IPS DF 6.9 (cell line): Measurements from ENCODE around the gene ZNF223.
A peak's percentile ranks its signal among the peaks of the same experiment; 100 is the strongest.

ENCODE experiments used
- DNase-seq: peaks from one replicate; pipeline ENCODE4 v3.0.0-alpha.2; 2013; ENCODE audit warnings: low read depth, low spot score
- H3K27ac ChIP-seq: one replicate; pipeline ENCODE4 v1.5.1; 2013; ENCODE audit warnings: low read length, control low read depth
- H3K27me3 ChIP-seq: 2 replicates; pipeline ENCODE4 v1.6.1; 2013; ENCODE audit warnings: mild to moderate bottlenecking, low read length; ENCODE audit not compliant: control insufficient read depth, insufficient read depth
- H3K36me3 ChIP-seq: 2 replicates; pipeline ENCODE4 v1.6.1; 2013; ENCODE audit warnings: low read length; ENCODE audit not compliant: control insufficient read depth, insufficient read depth
- H3K4me1 ChIP-seq: 2 replicates; pipeline ENCODE4 v1.6.1; 2013; ENCODE audit warnings: low read length; ENCODE audit not compliant: control insufficient read depth, insufficient read depth
- H3K4me3 ChIP-seq: 2 replicates; pipeline ENCODE4 v1.5.1; 2013; ENCODE audit warnings: mild to moderate bottlenecking, low read length
- H3K9me3 ChIP-seq: 2 replicates; pipeline ENCODE4 v1.6.1; 2013; ENCODE audit warnings: low read length, inconsistent platforms; ENCODE audit not compliant: control insufficient read depth, insufficient read depth
- WGBS: extraction: QIAGEN DNeasy Blood & Tissue Kit; methylation state at CpG from one replicate; pipeline ENCODE4 v1.1.7; 2013; ENCODE audit warnings: mixed read lengths, missing lambda C conversion rate; ENCODE audit not compliant: insufficient read length, insufficient coverage; 5-methylcytosine and 5-hydroxymethylcytosine counted together

ZNF223 gene

DNA sequence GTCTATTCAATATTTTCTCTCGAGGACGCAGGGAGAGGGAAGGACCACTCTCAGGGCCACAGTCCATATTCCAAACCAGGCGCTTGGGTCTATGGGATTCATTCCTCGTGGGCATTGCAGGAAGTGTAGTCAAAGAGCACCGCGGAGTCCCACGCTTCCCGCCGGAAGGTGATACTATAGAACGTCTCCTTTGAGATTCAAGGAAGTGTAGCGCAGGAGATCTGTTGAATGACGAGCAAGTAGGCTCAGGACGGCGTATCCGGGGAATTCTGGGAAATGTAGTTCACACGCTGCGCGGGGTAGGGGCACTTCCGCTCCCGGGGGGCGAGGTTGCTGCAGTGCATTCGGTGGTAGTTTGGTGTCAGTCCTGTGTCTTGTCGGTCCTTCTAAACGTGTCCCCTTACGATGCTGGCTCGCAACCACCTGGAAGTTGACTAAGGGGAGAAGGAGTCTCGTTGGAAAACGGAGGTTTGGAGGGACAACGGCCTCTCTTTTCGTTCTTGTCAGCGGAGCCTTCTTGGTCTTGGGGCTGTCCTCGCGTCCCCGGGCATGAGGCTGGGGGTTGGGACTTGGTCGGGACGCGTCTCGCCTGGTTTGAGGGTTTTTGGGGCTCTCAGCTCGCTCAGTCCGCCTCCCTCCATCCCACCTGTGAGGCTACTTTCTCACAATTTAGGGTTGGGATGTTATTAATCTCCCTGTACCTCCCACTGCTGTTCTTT lies 20.1 kb downstream of the ZNF223 start, which contains the start of gene ZNF284:
TSS of gene ZNF284 (plus strand) at position 336 of the 719 bp plus-strand sequence. CDS start 4,231 bp downstream, outside the sequence.
- Histone ChIP-seq H3K9me3 (no peaks in the 10 kb centered on the region), H3K27me3 (no peaks in the 10 kb centered on the region), H3K27ac (no peak within 1 kb of the TSS), H3K4me1 (no peaks in the 10 kb centered on the region; the same call in 1 of the 2 replicates), H3K36me3 (0 out of 2 replicates have a peak, but pooled peaks cover 3% of the 10 kb centered on the region), H3K4me3 (peak within 1 kb of the TSS; percentile 52; the same call in 1 of the 2 replicates)
- no CpG with 5 or more reads among the region's 40 CpGs for WGBS
- peak; percentile 63 for DNase-seq

DNA sequence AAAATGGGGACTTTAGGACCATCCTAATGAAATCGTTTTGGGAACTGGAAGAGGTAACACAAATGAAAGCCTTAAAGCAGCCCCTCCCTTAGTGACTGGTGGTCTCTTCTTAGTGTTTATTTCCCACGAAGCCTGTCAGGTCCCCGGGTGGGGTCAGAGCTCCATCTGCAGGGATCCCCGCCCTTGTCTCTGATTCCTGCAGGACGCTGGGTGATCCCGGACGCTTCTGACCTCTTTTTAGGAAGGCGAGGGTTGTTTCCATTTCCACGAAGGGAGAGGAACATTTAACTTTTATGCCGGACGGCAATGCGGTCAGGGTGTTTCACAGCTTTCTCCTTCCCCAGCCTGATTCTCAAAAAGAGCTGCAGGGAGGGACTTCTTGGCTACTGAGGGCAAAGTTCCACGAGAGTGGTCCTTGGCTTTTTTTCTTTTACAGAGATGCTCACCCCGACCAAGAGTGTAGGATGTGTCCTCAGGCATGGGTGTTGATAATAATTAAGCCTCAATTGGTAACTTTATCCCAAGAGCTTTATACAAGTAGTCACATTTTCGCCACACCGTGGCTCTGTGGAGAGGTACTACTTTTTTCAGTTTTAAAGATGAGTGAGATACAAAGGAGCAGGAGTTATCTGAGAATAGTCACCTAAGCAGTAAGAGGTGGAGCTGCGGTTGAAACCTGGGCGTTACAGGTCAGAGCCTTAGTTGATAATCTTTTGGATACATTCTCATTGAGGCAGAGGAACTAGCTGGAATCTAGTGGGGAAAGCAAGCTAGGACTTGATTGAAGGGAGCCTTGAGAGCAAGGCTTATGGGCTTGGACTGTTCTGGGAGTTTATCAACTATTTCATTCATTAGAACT lies 20.9 kb downstream of the ZNF223 start:
- H3K27me3 ChIP-seq = no peaks in the 10 kb centered on the region
- no peak overlapping the region for H3K27ac ChIP-seq
- no peaks in the 10 kb centered on the region for H3K36me3 ChIP-seq
- no peak for DNase-seq
- peak overlapping the region; percentile 52; the same call in 1 of the 2 replicates for H3K4me3 ChIP-seq
- no peaks in the 10 kb centered on the region for H3K9me3 ChIP-seq
- no peaks in the 10 kb centered on the region; the same call in 1 of the 2 replicates for H3K4me1 ChIP-seq
- no CpG with 5 or more reads among the region's 18 CpGs for WGBS

DNA sequence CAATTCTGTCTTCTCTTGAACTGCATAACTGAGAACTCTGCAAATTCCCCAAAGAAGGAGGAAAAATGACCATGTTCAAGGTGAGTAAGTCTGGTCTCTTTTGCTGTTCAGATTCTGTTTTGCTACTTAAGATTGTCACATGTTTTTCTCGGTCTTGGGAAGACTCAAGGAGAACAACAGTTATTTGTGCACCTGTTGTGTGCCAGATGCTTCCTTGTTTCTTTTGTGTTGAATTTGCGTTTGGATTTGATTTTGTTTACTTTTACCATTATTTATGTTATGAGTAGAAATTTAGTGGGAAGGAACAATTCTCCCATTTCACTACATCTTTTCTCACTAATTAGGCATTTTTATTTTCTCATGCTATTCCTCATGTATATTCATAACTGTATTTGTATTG lies 24.5 kb downstream of the ZNF223 start:
- no peaks in the 10 kb centered on the region for H3K9me3 ChIP-seq
- no CpG with 5 or more reads among the region's 2 CpGs for WGBS
- no peaks in the 10 kb centered on the region for H3K27me3 ChIP-seq
- H3K36me3 ChIP-seq = no peaks in the 10 kb centered on the region
- H3K27ac ChIP-seq = no peak overlapping the region
- H3K4me1 ChIP-seq = no peaks in the 10 kb centered on the region; the same call in 1 of the 2 replicates
- DNase-seq = no peak
- H3K4me3 ChIP-seq = no peak overlapping the region

DNA sequence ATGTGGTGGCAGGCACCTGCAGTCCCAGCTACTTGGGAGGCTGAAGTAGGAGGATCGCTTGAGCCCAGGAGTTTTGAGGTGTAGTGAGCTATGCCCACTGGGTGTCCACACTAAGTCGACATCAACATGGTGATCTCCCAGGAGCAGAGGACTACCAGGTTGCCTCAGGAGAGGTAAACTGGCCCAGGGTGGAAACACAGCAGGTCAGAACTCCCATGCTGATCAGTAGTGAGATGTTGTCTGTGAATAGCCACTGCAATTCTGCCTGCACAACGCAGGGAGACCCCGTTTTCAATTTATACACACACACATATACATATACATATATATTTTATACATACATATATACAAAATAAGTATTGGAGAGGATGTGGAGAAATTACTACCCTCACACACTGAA lies 40.3 kb downstream of the ZNF223 start:
- Histone ChIP-seq H3K36me3 (no peaks in the 10 kb centered on the region), H3K4me3 (no peak overlapping the region), H3K9me3 (0 out of 2 replicates have a peak, but pooled peaks cover 1% of the 10 kb centered on the region), H3K27me3 (no peaks in the 10 kb centered on the region), H3K27ac (no peak overlapping the region), H3K4me1 (no peaks in the 10 kb centered on the region)
- DNase-seq = no peak
- no CpG with 5 or more reads among the region's 4 CpGs for whole genome bisulfite sequencing

DNA sequence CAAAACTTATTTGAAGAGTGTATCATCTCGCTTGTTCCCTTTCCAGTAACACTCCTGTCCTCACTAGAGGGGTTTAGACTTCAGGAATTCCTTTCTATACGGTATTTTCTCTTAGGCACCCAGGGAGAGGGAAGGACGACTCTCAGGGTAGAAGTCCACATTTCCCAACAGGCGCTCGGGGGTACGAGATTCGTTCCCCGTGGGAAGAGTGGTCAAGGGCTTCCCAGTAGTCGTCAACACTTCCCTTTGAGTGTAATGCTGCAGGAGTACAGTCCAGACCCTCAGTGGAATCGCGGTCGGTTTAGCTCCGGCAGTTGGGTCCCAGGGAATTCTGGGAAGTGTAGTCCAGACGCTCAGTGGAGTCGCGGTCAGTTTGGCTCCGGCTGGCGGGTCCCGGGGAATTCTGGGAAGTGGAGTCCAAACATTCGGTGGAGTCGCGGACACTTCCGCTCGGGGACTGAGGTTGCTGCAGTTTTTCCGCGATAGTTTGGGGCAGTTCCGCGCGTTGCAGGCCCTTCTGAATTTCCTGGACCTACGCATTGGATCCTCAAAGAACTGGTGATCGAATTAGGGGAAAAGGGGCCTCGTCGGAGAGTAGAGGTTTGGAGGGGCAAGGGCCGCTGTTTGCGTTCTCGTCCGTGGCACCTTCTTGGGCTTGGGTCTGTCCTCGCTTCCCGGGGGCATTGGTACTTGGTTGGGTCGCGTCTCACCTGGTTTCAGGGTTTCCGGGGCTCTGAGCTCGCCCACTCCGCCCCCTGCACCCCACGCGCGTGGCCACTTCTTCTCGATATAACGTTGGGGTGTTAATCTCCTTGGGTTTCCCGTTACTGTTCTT lies 42.3 kb downstream of the ZNF223 start, which contains the start of gene ZNF224:
TSS of gene ZNF224 (plus strand) at position 431 of the 835 bp plus-strand sequence. CDS start 3,513 bp downstream, outside the sequence.
- Histone ChIP-seq H3K27me3 (no peaks in the 10 kb centered on the region), H3K27ac (no peak within 1 kb of the TSS), H3K36me3 (no peaks in the 10 kb centered on the region), H3K4me3 (peak within 1 kb of the TSS; percentile 95), H3K4me1 (no peaks in the 10 kb centered on the region), H3K9me3 (0 out of 2 replicates have a peak, but pooled peaks cover 1% of the 10 kb centered on the region)
- DNase-seq = peak; percentile 80
- no CpG with 5 or more reads among the region's 50 CpGs for WGBS

DNA sequence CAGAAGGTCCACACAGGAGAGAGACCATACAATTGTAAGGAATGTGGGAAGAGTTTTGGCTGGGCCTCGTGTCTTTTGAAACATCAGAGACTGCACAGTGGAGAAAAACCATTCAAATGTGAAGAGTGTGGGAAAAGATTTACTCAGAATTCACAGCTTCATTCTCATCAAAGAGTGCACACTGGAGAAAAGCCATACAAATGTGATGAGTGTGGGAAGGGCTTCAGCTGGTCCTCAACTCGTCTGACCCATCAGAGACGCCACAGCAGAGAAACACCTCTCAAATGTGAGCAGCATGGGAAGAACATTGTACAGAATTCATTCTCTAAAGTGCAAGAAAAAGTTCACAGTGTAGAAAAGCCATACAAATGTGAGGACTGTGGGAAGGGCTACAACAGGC lies 55.9 kb downstream of the ZNF223 start:
- DNase-seq = no peak
- peaks cover 16% of the 10 kb centered on the region; the same call in 1 of the 2 replicates for H3K36me3 ChIP-seq
- H3K9me3 ChIP-seq = peaks cover 4% of the 10 kb centered on the region
- H3K4me1 ChIP-seq = no peaks in the 10 kb centered on the region
- H3K4me3 ChIP-seq = no peak overlapping the region
- no CpG with 5 or more reads among the region's 3 CpGs for WGBS
- no peak overlapping the region for H3K27ac ChIP-seq
- H3K27me3 ChIP-seq = no peaks in the 10 kb centered on the region

DNA sequence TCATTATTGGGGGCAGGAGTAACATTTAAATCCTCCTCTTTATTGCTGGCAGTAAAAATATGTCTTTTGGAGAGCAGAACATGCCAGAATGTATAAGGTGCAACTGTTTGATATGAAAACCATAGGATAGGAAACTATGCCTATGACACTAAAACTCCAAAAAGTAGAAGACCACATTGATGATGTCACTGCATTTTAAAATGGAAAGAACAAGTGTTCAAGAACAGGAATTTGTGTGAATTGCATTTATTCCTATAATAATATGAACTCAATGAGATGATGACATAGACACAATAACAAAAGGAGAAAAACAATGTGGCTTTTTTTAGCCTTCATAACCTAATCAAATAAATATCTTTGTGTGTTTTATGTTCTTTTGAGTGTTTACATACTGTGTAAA lies 57.6 kb downstream of the ZNF223 start:
- Histone ChIP-seq H3K27ac (no peak overlapping the region), H3K9me3 (peaks cover 4% of the 10 kb centered on the region), H3K4me3 (no peak overlapping the region), H3K36me3 (peaks cover 16% of the 10 kb centered on the region; the same call in 1 of the 2 replicates), H3K27me3 (no peaks in the 10 kb centered on the region), H3K4me1 (no peaks in the 10 kb centered on the region)
- no peak for DNase-seq

DNA sequence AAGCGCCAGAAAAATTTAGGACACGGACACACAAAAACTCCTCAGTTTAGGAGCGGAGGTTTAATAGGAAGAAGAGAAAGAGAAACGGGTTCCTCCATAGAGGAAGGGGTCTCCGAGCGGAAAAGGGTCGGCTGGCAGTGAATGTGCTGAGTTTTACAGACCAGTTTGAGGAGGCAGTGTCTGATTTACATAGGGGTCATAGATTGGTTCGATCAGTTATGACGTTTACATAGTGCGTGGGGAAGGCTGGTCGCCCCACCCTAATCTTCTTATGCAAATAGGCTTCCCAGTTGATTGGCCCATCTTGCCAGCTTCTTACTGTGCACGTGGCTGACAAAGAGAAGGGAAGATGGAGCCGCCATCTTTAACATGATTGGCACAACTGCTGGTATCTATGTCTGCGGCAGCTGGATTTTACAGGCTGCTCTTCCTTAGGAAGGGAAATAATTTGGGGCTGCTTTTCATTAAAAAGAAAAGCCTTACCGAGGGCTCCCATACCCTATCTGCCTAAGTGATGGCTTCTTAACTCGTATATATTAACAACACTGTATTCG lies 60.2 kb downstream of the ZNF223 start:
- Histone ChIP-seq H3K9me3 (peaks cover under 1% of the 10 kb centered on the region; the same call in 1 of the 2 replicates), H3K27ac (no peak overlapping the region), H3K36me3 (peaks cover 8% of the 10 kb centered on the region; the same call in 1 of the 2 replicates), H3K27me3 (no peaks in the 10 kb centered on the region), H3K4me1 (no peaks in the 10 kb centered on the region), H3K4me3 (peak overlapping the region; percentile 49; the same call in 1 of the 2 replicates)
- WGBS = no CpG with 5 or more reads among the region's 17 CpGs
- peak; percentile 80 for DNase-seq

DNA sequence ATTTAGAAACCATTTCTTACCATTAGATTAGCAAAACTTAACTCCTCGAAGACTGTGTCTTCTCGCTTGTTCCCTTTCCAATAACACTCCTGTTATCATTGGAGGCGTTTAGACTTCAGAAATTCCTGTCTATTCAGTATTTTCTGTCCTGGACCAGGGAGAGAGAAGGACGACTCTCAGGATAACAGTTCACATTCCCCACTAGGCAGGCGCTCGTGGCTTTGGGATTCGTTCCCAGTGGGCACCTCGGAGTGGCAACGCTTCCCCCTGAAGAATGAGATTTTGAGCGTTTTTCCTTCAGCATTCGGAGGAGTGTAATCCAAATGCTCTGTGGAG lies 60.9 kb downstream of the ZNF223 start:
- DNase-seq = no peak
- Histone ChIP-seq H3K9me3 (no peaks in the 10 kb centered on the region; the same call in 1 of the 2 replicates), H3K4me3 (peak overlapping the region; percentile 64; the same call in 1 of the 2 replicates), H3K27ac (no peak overlapping the region), H3K36me3 (peaks cover 3% of the 10 kb centered on the region; the same call in 1 of the 2 replicates), H3K27me3 (no peaks in the 10 kb centered on the region), H3K4me1 (no peaks in the 10 kb centered on the region)
- WGBS = no CpG with 5 or more reads among the region's 11 CpGs
